SK-N-SH (cell line): ENCODE data around the gene EFNA3. TPM values are rescaled to one million over a fixed set of nuclear protein-coding genes. Genes with fewer than 3 reads are reported as not detected.

Experiments
- CTCF ChIA-PET: fragments of 300-600, 350-600 bp; formaldehyde crosslinking; extraction: SDS; loops from one replicate; lab custom pipeline; 2021; lab: Yijun Ruan, JAX
- POLR2A ChIA-PET: fragments of 350-600 bp; sonication (Branson Sonifier 250); formaldehyde crosslinking; extraction: SDS; loops from one replicate; lab custom pipeline; 2020; ENCODE audit warnings: antibody characterized with exemption, inconsistent platforms; lab: Yijun Ruan, JAX
- DNase-seq: peaks from one replicate; pipeline ENCODE4 v3.0.0; 2012
- H2AFZ ChIP-seq: fragments of 200-600 bp; sonication (generic); 2 replicates; pipeline ENCODE4 v1.8.1; 2016; ENCODE audit warnings: antibody characterized with exemption, mild to moderate bottlenecking, low read depth
- H3F3A ChIP-seq: fragments of 200-600 bp; sonication (generic); replicated peaks from 2 replicates; pipeline ENCODE3; 2016; ENCODE audit warnings: antibody characterized with exemption, mild to moderate bottlenecking; ENCODE audit not compliant: insufficient read depth
- H3K27ac ChIP-seq, 2 experiments: fragments of 200-500 bp in 1 of 2; fragments of 200-600 bp in 1 of 2; sonication (Bioruptor generic) in 1 of 2; sonication (generic), shearing (Covaris generic) in 1 of 2; 2 replicates each; pipeline versions ENCODE4 v1.5.1 to v1.6.1; 2014 to 2016; ENCODE audit warnings: low read depth in 2 of 2, inconsistent platforms in 1 of 2, low read length in 1 of 2, mild to moderate bottlenecking in 1 of 2, mixed read lengths in 1 of 2
- H3K27me3 ChIP-seq: fragments of 200-600 bp; sonication (generic), shearing (Covaris generic); 2 replicates; pipeline ENCODE4 v1.6.1; 2016; ENCODE audit warnings: mixed run types; ENCODE audit not compliant: insufficient read depth
- H3K36me3 ChIP-seq, 2 experiments: fragments of 200-500 bp in 1 of 2; fragments of 200-600 bp in 1 of 2; sonication (Bioruptor generic) in 1 of 2; sonication (generic) in 1 of 2; replicated peaks in 1 of 2; 2 replicates each; pipeline versions ENCODE3 to v1.5.1; 2014 to 2016; ENCODE audit warnings: low read length in 1 of 2, mild to moderate bottlenecking in 1 of 2; ENCODE audit not compliant: insufficient read depth in 2 of 2, control insufficient read depth in 1 of 2
- H3K4me1 ChIP-seq, 2 experiments: fragments of 200-500 bp in 1 of 2; fragments of 200-600 bp in 1 of 2; sonication (Bioruptor generic) in 1 of 2; sonication (generic), shearing (Covaris generic) in 1 of 2; 2 replicates each; pipeline versions ENCODE4 v1.5.1 to v1.6.1; 2014 to 2016; ENCODE audit warnings: low read depth in 1 of 2, low read length in 1 of 2, mixed run types in 1 of 2; ENCODE audit not compliant: insufficient read depth in 2 of 2, control insufficient read depth in 1 of 2
- H3K4me2 ChIP-seq: fragments of 200-600 bp; sonication (generic), shearing (Covaris generic); 2 replicates; pipeline ENCODE4 v1.6.1; 2017; ENCODE audit warnings: mixed run types
- H3K4me3 ChIP-seq, 2 experiments: fragments of 200-500 bp in 1 of 2; fragments of 200-600 bp in 1 of 2; sonication (Bioruptor generic) in 1 of 2; sonication (generic), shearing (Covaris generic) in 1 of 2; 2 replicates each; pipeline versions ENCODE4 v1.5.1 to v1.8.1; 2014 to 2016; ENCODE audit warnings: low read depth in 2 of 2, inconsistent platforms in 1 of 2, low read length in 1 of 2, mild to moderate bottlenecking in 1 of 2, mixed read lengths in 1 of 2, moderate library complexity in 1 of 2
- H3K79me2 ChIP-seq: fragments of 200-600 bp; sonication (generic); 2 replicates; pipeline ENCODE4 v1.8.1; 2017; ENCODE audit warnings: mild to moderate bottlenecking; ENCODE audit not compliant: insufficient read depth
- H3K9ac ChIP-seq: fragments of 200-600 bp; sonication (generic); 2 replicates; pipeline ENCODE4 v1.6.1; 2017; ENCODE audit warnings: mixed run types
- H3K9me2 ChIP-seq: fragments of 200-600 bp; sonication (generic); 2 replicates; pipeline ENCODE4 v1.6.1; 2017; ENCODE audit warnings: mixed run types
- H3K9me3 ChIP-seq: fragments of 200-600 bp; sonication (generic); 2 replicates; pipeline ENCODE4 v1.6.1; 2017; ENCODE audit warnings: mixed run types, mild to moderate bottlenecking, moderate library complexity
- H4K20me1 ChIP-seq: fragments of 200-600 bp; sonication (generic); 2 replicates; pipeline ENCODE4 v1.6.1; 2017; ENCODE audit warnings: mild to moderate bottlenecking, mixed run types; ENCODE audit not compliant: insufficient read depth
- ELF1 ChIP-seq: IDR thresholded peaks from 2 replicates; pipeline ENCODE4 v1.4.0; 2012
- EZH2phosphoT487 ChIP-seq: fragments of 200-600 bp; sonication (generic); IDR thresholded peaks from 2 replicates; pipeline ENCODE4 v1.6.1; 2017; ENCODE audit warnings: low read depth, mixed run types, mild to moderate bottlenecking, antibody characterized with exemption, moderate library complexity, borderline replicate concordance
- FOXJ3 ChIP-seq: sonication (generic); formaldehyde crosslinking; IDR thresholded peaks from 2 replicates; pipeline ENCODE4 v1.5.1; 2020; ENCODE audit warnings: mild to moderate bottlenecking, missing genetic modification reagents
- GATA2 ChIP-seq: sonication (generic); formaldehyde crosslinking; IDR thresholded peaks from 2 replicates; pipeline ENCODE4 v1.5.0; 2020; ENCODE audit warnings: mild to moderate bottlenecking, missing genetic modification reagents
- NFIC ChIP-seq: IDR thresholded peaks from 2 replicates; pipeline ENCODE4 v1.4.0; 2012; ENCODE audit warnings: borderline replicate concordance
- NRF1 ChIP-seq: IDR thresholded peaks from 2 replicates; pipeline ENCODE4 v1.6.1; 2012; ENCODE audit warnings: low read depth, mild to moderate bottlenecking, low read length
- RAD21 ChIP-seq: IDR thresholded peaks from 2 replicates; pipeline ENCODE4 v1.6.1; 2012; ENCODE audit warnings: mild to moderate bottlenecking, low read length
- RFX5 ChIP-seq: IDR thresholded peaks from 2 replicates; pipeline ENCODE4 v1.6.1; 2012; ENCODE audit warnings: mild to moderate bottlenecking, improper control_type of control experiment, low read length
- SIN3A ChIP-seq: IDR thresholded peaks from 2 replicates; pipeline ENCODE4 v1.6.1; 2012; ENCODE audit warnings: low read depth, mild to moderate bottlenecking, low read length, moderate library complexity, borderline replicate concordance
- SMC3 ChIP-seq: IDR thresholded peaks from 2 replicates; pipeline ENCODE4 v1.6.1; 2012; ENCODE audit warnings: low read depth, low read length, improper control_type of control experiment
- TAF1 ChIP-seq: IDR thresholded peaks from 2 replicates; pipeline ENCODE4 v1.6.1; 2012; ENCODE audit warnings: low read depth, mild to moderate bottlenecking, low read length, moderate library complexity, borderline replicate concordance
- WGBS: methylation state at CpG from one replicate; pipeline ENCODE4 v1.1.6; 2017; ENCODE audit warnings: low lambda C conversion rate; 5-methylcytosine and 5-hydroxymethylcytosine counted together
- polyA plus RNA-seq, 3 experiments: library from polyadenylated mRNA; depleted of rRNA; stranded (reverse); fragments of >200 nt; gene quantifications; 2 replicates each; pipeline ENCODE4 v1.2.3, GENCODE V29; 2012
- TF ChIP-seq, protein P1 (sequence below): fragments of 200-600 bp; sonication (generic); IDR thresholded peaks from 2 replicates; pipeline ENCODE4 v1.6.1; 2017; ENCODE audit warnings: antibody characterized with exemption, mild to moderate bottlenecking, moderate library complexity
- TF ChIP-seq, protein P2 (sequence below): IDR thresholded peaks from 2 replicates; pipeline ENCODE4 v1.4.0; 2012; ENCODE audit warnings: low read depth, borderline replicate concordance
- TF ChIP-seq, protein P3 (sequence below): IDR thresholded peaks from 2 replicates; pipeline ENCODE4; 2012
- TF ChIP-seq, protein P4 (sequence below): IDR thresholded peaks from 2 replicates; pipeline ENCODE4 v1.6.1; 2012; ENCODE audit warnings: mild to moderate bottlenecking, low read depth, low read length, moderate library complexity

Gene EFNA3
- polyA plus RNA-seq, 1 of the 3 experiments (the other 2 are of a cell fraction): 6.0 TPM

DNA sequence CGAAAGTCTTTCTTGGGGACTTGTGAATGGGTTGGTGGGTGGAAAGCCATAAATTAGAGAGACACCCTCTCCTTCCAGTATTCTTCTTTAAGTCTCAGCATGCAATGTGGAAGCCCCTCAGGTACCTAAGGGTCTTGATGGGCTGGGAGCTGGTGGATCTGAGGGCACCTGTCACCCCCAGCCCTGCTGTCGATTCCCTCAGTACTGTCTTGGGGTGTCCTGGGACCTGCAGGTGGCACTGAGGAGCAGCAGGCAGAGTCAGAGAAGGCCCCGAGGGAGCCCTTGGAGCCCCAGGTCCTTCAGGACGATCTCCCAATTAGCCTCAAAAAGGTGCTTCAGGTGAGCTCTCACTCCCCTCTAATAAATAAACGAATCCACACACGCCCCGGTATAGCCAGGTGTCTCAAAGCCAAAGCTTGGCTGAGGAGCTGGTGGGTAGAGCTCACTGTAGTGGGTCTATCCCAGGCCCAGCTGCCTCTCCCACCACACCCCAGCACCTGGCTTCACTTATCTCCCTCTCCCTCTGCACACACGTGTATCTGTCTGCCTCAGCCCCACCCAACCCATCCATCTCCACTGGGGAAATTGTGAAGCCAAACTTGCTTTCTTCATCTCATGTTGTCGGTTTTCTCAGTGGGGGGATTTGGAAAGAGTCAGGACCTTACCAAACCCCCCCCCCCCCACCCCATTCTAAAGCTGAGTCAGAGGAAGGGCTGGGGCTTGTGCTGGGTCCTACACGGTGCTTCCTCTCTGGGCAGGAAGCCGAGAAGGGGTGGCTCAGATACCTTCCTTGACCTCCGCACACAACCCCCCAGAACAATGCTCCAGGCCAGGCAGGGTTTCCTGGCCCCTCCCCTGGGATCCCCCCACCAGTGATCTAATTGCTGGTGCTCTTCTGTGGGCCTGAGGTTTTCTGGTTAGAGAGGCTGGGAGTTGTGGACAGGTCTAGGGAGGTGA is 25.9 kb upstream of the EFNA3 start:
- Histone ChIP-seq H3K9me2 (no peaks in the 10 kb centered on the region), H3K9me3 (no peaks in the 10 kb centered on the region), H3K79me2 (peaks cover 8% of the 10 kb centered on the region; the same call in 1 of the 2 replicates), H2AFZ (no peak overlapping the region), H3K9ac (peak overlapping the region; percentile 74; the same call in 1 of the 2 replicates), H3K4me1 (peaks cover 7 to 38% of the 10 kb centered on the region in 2 experiments), H3K4me2 (peak overlapping the region; percentile 97), H3K27me3 (no peaks in the 10 kb centered on the region), H4K20me1 (no peaks in the 10 kb centered on the region), H3K36me3 (peaks cover 0 to 30% of the 10 kb centered on the region in 2 experiments), H3K4me3 (peak overlapping the region; percentile 84 to 98), H3K27ac (peak overlapping the region in 1 of 2 experiments; percentile 40; a peak in 1 of 4 replicates), H3F3A (peaks cover 13% of the 10 kb centered on the region)
- POLR2A ChIA-PET: interaction anchor here (0.5 to 1.0 kb wide), 3 partner anchors 8 to 141 kb away, joined by 3 to 8 read pairs (median 3); no protein-coding TSS in a partner anchor
- CTCF ChIA-PET: interaction anchor here (0.5 to 29.9 kb wide), 14 partner anchors 10 to 559 kb away, joined by 3 to 573 read pairs (median 5); partner anchors contain the start of genes ADAM15, DCST1, DCST2 and EFNA3
- DNase-seq: peak; percentile 59
- 61% methylated on average over 10 of the region's 12 CpGs for WGBS
- peak; percentile 45 for TF ChIP-seq SMC3
- no peak for TF ChIP-seq ELF1
- TF ChIP-seq SIN3A: no peak
- no peak for TF ChIP-seq FOXJ3 (CRISPR knock-in tag)
- TF ChIP-seq RAD21: peak; percentile 28
- TF ChIP-seq, protein P1, sequence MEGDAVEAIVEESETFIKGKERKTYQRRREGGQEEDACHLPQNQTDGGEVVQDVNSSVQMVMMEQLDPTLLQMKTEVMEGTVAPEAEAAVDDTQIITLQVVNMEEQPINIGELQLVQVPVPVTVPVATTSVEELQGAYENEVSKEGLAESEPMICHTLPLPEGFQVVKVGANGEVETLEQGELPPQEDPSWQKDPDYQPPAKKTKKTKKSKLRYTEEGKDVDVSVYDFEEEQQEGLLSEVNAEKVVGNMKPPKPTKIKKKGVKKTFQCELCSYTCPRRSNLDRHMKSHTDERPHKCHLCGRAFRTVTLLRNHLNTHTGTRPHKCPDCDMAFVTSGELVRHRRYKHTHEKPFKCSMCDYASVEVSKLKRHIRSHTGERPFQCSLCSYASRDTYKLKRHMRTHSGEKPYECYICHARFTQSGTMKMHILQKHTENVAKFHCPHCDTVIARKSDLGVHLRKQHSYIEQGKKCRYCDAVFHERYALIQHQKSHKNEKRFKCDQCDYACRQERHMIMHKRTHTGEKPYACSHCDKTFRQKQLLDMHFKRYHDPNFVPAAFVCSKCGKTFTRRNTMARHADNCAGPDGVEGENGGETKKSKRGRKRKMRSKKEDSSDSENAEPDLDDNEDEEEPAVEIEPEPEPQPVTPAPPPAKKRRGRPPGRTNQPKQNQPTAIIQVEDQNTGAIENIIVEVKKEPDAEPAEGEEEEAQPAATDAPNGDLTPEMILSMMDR: peak; percentile 53

DNA sequence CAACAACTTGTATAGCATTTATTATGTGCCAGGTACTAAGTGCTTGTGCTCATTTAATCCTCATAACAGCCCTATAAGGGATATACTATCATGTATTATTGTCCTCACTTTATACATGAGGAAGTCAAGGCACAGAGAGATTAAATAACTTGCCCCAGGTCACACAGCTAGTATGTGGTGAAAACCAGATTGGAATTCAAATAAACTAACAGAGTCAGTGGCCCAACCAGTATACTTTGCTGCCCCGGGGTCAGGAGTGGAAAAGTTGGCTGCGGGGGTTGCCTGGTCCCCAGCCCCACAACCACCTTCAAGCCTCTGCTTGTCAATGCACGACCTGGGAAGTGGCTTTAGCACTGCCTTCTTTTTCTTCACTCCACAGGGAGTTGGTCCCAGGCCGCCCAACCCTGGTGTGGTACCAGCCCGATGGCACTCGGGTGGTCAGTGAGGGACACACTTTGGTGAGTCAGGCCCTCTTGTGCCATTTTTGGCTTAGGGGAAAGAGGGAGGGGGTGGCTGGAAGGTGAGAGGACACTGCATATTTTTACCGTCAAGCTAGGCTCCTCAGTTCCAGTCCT is 25.0 kb upstream of the EFNA3 start:
- no peak overlapping the region for H3K4me2 ChIP-seq
- H3K27me3 ChIP-seq: no peaks in the 10 kb centered on the region
- H2AFZ ChIP-seq: no peak overlapping the region
- H3K36me3 ChIP-seq: peaks cover 0 to 39% of the 10 kb centered on the region in 2 experiments
- H4K20me1 ChIP-seq: no peaks in the 10 kb centered on the region
- no peaks in the 10 kb centered on the region for H3K9me2 ChIP-seq
- no peaks in the 10 kb centered on the region for H3K9me3 ChIP-seq
- H3K4me1 ChIP-seq: peaks cover 7 to 34% of the 10 kb centered on the region in 2 experiments
- peaks cover 8% of the 10 kb centered on the region; the same call in 1 of the 2 replicates for H3K79me2 ChIP-seq
- peaks cover 13% of the 10 kb centered on the region for H3F3A ChIP-seq
- H3K4me3 ChIP-seq: no peak overlapping the region
- H3K9ac ChIP-seq: no peak overlapping the region
- ChIA-PET POLR2A (no interaction called here), CTCF (interaction anchor here (0.7 to 29.9 kb wide), 13 partner anchors 11 to 140 kb away, joined by 3 to 573 read pairs (median 7); partner anchors contain the start of genes ADAM15, DCST1, DCST2 and EFNA3)
- no peak for DNase-seq
- H3K27ac ChIP-seq: no peak overlapping the region
- WGBS: 91% methylated on average over 7 of the region's 7 CpGs
- TF ChIP-seq TAF1 (no peak), RFX5 (no peak), GATA2 (CRISPR knock-in tag) (no peak), EZH2phosphoT487 (no peak), NRF1 (no peak), NFIC (no peak)
- TF ChIP-seq, protein P2, sequence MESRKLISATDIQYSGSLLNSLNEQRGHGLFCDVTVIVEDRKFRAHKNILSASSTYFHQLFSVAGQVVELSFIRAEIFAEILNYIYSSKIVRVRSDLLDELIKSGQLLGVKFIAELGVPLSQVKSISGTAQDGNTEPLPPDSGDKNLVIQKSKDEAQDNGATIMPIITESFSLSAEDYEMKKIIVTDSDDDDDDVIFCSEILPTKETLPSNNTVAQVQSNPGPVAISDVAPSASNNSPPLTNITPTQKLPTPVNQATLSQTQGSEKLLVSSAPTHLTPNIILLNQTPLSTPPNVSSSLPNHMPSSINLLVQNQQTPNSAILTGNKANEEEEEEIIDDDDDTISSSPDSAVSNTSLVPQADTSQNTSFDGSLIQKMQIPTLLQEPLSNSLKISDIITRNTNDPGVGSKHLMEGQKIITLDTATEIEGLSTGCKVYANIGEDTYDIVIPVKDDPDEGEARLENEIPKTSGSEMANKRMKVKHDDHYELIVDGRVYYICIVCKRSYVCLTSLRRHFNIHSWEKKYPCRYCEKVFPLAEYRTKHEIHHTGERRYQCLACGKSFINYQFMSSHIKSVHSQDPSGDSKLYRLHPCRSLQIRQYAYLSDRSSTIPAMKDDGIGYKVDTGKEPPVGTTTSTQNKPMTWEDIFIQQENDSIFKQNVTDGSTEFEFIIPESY: no peak
- TF ChIP-seq, protein P3, sequence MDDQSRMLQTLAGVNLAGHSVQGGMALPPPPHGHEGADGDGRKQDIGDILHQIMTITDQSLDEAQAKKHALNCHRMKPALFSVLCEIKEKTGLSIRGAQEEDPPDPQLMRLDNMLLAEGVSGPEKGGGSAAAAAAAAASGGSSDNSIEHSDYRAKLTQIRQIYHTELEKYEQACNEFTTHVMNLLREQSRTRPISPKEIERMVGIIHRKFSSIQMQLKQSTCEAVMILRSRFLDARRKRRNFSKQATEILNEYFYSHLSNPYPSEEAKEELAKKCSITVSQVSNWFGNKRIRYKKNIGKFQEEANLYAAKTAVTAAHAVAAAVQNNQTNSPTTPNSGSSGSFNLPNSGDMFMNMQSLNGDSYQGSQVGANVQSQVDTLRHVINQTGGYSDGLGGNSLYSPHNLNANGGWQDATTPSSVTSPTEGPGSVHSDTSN: no peak
- TF ChIP-seq, protein P4, sequence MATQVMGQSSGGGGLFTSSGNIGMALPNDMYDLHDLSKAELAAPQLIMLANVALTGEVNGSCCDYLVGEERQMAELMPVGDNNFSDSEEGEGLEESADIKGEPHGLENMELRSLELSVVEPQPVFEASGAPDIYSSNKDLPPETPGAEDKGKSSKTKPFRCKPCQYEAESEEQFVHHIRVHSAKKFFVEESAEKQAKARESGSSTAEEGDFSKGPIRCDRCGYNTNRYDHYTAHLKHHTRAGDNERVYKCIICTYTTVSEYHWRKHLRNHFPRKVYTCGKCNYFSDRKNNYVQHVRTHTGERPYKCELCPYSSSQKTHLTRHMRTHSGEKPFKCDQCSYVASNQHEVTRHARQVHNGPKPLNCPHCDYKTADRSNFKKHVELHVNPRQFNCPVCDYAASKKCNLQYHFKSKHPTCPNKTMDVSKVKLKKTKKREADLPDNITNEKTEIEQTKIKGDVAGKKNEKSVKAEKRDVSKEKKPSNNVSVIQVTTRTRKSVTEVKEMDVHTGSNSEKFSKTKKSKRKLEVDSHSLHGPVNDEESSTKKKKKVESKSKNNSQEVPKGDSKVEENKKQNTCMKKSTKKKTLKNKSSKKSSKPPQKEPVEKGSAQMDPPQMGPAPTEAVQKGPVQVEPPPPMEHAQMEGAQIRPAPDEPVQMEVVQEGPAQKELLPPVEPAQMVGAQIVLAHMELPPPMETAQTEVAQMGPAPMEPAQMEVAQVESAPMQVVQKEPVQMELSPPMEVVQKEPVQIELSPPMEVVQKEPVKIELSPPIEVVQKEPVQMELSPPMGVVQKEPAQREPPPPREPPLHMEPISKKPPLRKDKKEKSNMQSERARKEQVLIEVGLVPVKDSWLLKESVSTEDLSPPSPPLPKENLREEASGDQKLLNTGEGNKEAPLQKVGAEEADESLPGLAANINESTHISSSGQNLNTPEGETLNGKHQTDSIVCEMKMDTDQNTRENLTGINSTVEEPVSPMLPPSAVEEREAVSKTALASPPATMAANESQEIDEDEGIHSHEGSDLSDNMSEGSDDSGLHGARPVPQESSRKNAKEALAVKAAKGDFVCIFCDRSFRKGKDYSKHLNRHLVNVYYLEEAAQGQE: no peak
